H7 (cell line): ENCODE results near the gene IQGAP3. TPM values are rescaled to one million over a fixed set of nuclear protein-coding genes. Genes with fewer than 3 reads are reported as not detected.
"Not testable (repeated sequence)": the region's sequence is repeated elsewhere in the genome, so short reads cannot be mapped to it uniquely, and the experiment has no call there.

Experiments used
- DNase-seq: peaks from one replicate; pipeline ENCODE4 v3.0.0; 2012
- H3K27me3 ChIP-seq: 2 replicates; pipeline ENCODE4 v1.6.0; 2011; ENCODE audit warnings: mild to moderate bottlenecking, low read length; ENCODE audit not compliant: control insufficient read depth, insufficient read depth
- H3K36me3 ChIP-seq: replicated peaks from 2 replicates; pipeline ENCODE4 v1.5.1; 2011; ENCODE audit warnings: low read length; ENCODE audit not compliant: control insufficient read depth, insufficient read depth
- H3K4me3 ChIP-seq: 2 replicates; pipeline ENCODE4 v1.5.1; 2011; ENCODE audit warnings: low read depth, mild to moderate bottlenecking, control low read depth, low read length, moderate library complexity; ENCODE audit not compliant: insufficient read depth
- total RNA-seq: library from RNA; depleted of rRNA; stranded (reverse); fragments of >200 nt; shearing (Covaris generic); gene quantifications from 2 replicates; pipeline ENCODE4 v1.2.3, GENCODE V29; 2014

Gene IQGAP3
- total RNA-seq, 1 experiment from 2014 or later, result 36.8 TPM

DNA sequence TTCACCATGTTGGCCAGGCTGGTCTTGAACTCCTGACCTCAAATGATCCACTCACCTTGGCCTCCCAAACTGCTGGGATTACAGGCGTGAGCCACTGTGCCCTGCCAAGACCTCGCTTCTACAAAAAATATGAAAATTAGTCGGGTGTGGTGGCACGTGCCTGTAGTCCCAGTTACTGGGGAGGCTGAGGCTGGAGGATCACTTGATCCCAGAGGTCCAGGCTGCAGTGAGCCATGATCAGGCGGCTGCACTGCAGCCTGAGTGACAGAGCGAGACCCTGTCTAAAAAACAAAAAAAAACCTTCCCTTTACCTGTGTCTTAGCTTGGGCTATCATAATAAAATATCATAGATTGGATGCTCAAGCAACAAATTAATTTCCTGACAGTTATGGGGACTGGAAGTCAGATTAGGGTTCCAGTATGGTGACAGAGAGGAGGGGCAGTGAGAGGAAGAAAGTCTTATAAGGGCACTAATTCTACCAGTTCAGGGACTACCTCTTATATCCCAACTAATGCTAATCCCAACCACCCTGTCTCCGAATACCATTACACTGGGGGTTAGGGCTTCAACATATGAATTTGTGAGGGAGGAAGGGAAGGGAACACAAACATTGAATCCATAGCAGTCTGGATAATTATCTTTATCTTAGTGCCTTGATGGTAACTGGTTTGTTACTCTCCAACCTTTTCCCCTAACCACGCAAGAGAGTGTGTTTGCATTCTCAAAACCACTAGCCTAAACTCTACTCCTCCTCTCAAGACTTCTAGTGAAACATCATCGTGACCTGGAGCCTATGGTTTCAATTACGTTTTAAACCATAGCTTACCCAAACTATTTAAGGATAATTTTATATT, 18.2 kb upstream of the IQGAP3 start:
- Histone ChIP-seq H3K4me3 (peak overlapping the region; percentile 96; the same call in 1 of the 2 replicates), H3K27me3 (no peaks in the 10 kb centered on the region; the same call in 1 of the 2 replicates), H3K36me3 (peaks cover 21% of the 10 kb centered on the region)
- no peak for DNase-seq

DNA sequence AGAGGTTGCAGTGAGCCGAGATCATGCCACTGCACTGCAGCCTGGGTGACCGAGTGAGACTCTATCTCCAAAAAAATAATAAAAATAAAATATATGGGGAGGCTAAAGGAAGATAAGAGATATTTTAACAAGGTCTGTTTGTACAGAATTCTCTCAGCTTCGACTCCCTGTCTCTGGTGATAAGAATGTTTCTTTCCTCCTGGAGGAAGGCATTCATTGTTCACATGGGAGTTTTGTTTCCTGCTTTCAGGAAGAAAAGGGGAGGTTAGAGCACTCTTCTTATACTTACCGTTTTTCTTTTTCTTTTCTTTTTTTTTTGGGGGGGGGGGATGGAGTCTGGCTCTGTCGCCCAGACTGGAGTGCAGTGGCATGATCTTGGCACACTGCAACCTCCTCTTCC, 17.2 kb upstream of the IQGAP3 start:
- no peak for DNase-seq
- no peaks in the 10 kb centered on the region; the same call in 1 of the 2 replicates for H3K27me3 ChIP-seq
- H3K36me3 ChIP-seq, result peaks cover 12% of the 10 kb centered on the region
- no peak overlapping the region for H3K4me3 ChIP-seq

DNA sequence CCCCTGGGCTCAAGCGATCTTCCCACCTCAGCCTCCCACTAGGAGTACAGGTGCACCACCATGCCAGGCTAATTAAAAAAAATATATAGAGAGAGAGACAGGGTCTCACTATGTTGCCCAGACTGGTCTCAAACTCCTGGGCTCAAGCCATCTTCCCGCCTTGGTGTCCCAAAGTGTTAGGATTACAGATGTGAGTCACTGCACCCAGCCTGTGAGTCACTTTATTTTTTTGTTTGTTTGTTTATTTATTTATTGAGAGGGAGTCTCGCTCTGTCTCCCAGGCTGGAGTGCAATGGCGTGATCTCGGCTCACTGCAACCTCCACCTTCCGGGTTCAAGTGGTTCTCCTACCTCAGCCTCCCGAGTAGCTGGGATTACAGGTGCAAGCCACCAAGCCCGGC, 15.6 kb upstream of the IQGAP3 start:
- not testable (repeated sequence) for H3K4me3 ChIP-seq, H3K27me3 ChIP-seq, DNase-seq, H3K36me3 ChIP-seq

DNA sequence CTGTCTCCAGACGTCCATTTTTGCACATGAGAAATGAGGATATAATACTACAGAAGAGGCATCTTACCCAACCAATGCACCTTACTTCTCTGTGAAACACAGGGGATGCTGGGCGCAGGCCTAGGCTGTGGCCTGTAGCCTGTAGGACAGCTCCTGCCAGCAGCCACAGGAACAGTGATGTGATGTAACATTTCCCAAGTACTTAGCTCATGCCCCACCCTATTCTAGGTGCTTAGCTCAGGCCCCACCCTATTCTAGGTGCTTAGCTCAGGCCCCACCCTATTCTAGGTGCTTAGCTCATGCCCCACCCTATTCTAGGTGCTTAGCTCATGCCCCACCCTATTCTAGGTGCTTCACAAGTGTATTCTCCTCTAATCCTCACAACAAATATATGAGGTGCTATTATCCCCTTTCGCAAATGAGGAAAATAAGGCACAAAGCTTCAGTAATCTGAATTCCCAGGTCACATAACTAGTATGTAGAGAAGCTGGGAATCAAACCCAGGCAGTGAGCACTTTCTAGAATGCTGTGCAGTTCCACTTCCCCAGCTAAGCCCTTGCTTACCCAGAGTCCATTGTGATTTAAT, 14.6 kb upstream of the IQGAP3 start:
- DNase-seq, result no peak
- no peak overlapping the region for H3K4me3 ChIP-seq
- no peaks in the 10 kb centered on the region for H3K36me3 ChIP-seq
- no peaks in the 10 kb centered on the region; the same call in 1 of the 2 replicates for H3K27me3 ChIP-seq

DNA sequence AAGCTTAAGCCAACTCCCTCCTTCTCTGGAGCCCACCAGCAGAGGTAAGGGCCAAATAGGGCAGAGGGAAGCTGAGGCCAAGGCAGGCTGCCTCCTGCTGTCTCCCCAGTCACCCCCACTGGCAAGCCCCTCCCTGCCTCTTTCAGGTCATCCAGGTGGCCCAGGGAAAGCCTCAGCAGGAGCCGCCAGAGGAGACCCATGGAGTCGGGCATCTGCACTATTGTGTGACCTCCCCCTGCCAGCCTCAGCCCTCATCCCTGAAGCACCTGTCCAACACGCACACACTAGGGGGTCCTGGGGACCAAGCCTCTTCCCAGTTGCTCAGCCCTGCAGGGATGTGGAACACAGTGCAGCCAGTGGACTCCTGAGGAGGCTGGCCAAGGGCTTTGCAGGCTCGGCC, 14.0 kb upstream of the IQGAP3 start:
- Histone ChIP-seq H3K27me3 (no peaks in the 10 kb centered on the region; the same call in 1 of the 2 replicates), H3K4me3 (no peak overlapping the region), H3K36me3 (no peaks in the 10 kb centered on the region)
- no peak for DNase-seq

DNA sequence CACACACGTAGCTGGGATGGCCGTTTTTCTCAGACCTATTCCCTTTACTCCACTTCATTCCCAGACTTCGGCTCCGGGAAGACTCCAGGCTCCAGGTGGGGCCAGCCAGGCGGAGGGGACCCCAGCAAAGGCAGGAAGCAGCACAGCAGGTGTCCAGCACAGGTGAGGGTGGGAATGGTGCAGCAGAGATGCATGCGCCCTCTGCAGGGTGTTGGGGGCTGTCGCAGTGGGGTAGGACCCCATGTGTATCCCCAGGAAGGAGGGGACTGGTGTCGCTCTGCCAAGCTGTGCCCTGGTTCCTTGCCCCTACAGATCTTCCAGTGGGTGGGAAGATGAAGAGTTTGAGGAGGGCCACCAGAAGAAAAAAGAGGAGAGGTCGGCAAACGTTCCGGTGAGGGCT, 12.4 kb upstream of the IQGAP3 start:
- H3K4me3 ChIP-seq, result peak overlapping the region; percentile 3; the same call in 1 of the 2 replicates
- DNase-seq, result peak; percentile 88

DNA sequence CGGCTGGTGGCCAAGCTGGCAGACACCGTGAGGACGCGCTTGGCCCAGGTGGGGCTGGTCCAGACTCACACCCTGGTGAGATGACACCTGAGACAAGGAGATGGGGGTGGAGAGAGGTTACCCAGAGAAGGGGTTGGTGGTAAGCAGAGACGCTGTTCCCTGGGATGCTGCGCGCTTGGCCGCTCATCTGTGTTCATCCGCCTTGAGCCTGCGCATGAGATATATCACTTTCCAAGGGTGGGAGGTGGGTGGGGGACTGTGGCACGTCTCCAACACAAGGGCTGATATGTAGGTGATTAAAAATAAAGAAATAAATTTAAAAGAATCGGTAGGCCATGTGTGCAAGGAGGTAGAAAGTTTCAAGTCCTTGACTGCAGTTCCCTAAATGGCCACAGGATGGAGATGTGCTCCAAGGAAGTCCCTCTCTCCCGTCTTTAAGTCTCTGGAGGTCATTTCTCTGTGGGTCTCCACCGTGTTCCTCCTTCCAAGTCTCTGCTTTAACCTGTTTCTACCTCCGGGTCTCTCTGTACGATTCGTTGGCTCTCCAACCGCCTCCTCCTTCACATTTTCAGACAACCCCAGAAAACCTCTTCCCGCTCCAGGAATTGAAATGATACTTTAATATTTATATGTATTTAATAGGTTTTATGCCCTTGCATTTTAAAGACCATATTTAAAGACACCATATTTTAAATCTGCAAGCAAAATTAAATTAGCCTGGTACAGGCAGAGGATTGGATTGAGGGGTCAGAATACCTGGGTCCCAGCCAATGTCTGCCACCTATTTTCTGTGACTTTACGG, 11.7 kb upstream of the IQGAP3 start:
- H3K27me3 ChIP-seq, result no peaks in the 10 kb centered on the region; the same call in 1 of the 2 replicates
- H3K4me3 ChIP-seq, result no peak overlapping the region
- peak; percentile 91 for DNase-seq
- H3K36me3 ChIP-seq, result no peaks in the 10 kb centered on the region

More for the DNA sequence above, 12.4 kb upstream of the IQGAP3 start:
- H3K27me3 ChIP-seq, result no peaks in the 10 kb centered on the region; the same call in 1 of the 2 replicates
- no peaks in the 10 kb centered on the region for H3K36me3 ChIP-seq

DNA sequence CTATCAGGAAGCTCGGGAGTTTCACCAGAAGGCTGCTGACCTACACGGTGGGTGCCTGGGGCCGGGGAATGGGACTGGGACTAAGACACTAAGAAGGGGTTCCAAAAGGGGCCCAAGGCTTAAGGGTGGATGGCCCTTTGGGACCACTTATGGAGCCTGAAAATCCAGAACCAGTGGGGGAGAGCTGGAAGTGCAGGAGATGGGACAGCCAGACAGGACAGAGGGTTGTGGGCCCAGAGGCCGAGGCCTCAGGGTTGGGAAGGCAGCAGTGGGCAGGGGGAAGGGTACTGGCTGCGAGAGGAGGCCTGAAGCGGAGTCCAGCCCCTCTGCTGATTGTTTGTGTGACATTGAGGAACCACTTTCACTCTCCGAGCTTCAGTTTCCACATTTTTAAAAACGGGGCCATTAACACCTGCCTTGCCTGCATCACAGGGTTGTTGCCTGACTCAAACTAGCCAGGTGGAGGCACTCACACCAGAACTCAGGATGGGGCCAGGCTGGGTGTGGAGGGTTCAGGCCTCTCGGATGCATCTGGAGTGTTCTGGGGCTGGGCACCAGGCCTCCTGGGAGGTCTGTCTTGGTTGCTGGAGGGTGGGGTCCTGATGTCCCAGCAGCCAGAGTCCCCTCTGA, 10.1 kb upstream of the IQGAP3 start:
- Histone ChIP-seq H3K36me3 (no peaks in the 10 kb centered on the region), H3K27me3 (no peaks in the 10 kb centered on the region; the same call in 1 of the 2 replicates), H3K4me3 (no peak overlapping the region)
- no peak for DNase-seq

DNA sequence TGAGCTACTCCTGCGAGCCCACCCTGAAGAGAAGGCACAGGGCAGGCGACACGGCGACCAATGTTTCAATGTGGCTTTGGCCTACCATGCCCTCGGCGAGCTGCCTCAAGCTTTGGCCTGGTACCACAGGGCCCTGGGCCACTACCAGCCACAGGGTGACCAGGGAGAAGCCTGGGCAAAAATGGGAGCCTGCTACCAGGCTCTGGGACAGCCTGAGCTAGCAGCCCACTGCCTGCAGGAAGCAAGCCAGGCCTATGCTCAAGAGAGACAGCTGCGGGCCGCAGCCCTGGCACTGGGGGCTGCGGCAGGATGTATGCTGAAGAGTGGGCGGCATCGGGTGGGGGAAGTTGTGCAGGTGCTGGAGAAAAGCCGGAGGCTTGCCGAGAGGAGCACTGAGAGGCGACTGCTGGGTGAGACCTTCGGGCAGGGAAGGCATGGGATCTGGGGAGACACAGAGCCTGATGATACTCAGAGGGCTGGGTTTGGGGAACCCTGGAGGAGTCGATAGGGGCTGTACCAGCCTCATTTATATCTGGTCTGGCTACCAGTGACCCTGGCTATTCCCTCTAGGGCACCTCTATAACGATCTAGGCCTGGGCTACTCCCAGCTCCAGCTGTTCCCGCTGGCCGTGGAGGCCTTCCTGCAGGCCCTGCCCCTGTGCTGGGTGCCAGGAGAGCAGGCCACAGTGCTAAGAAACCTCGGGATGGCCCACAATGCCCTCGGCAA, 9.5 kb upstream of the IQGAP3 start:
- DNase-seq, result no peak
- Histone ChIP-seq H3K27me3 (no peaks in the 10 kb centered on the region; the same call in 1 of the 2 replicates), H3K36me3 (no peaks in the 10 kb centered on the region), H3K4me3 (no peak overlapping the region)

DNA sequence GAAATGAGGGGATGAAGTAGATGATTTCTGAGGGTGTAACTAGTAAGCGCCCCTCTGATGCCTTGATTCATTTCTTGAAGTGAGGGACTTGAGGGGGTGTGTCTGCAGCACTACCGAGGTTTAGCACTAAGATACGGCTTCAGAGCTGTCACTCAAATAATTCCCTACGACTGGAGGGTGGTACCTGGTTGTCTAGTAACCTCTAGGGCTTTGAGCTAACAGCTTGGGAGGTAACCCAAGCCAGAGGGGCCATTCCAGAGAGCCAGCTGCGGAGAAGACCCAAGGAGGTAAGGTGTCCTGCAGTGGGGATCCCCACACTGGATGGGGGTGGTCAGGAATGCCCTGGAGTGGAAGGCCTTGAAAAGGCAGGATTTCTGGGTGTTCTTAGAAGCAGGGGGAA, 7.1 kb upstream of the IQGAP3 start, which contains the start of gene TTC24:
TSS of gene TTC24 (plus strand) at position 252 of the 400 bp plus-strand sequence. CDS start 1,642 bp downstream, outside the sequence.
- Histone ChIP-seq H3K27me3 (no peaks in the 10 kb centered on the region; the same call in 1 of the 2 replicates), H3K4me3 (no peak within 1 kb of the TSS), H3K36me3 (no peaks in the 10 kb centered on the region)
- DNase-seq, result no peak

DNA sequence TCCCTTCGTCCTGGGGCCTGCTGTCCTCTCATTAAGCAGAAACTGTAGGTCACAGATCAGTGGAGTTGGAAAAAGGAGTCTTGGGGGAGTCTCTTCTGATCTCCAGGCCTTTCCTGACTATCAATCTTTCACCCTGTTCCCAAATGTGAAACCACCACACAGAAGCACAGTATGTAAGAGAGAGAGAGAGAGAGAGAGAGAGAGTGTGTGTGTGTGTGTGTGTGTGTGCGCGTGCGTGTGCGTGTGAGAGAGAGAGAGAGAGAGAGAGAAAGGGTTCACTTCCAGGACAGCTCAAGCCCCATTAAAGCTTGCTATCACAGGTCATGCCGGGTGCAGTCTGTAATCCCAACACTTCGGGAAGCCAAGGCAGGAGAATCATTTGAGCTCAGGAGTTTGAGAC, 5.7 kb upstream of the IQGAP3 start:
- no peaks in the 10 kb centered on the region; the same call in 1 of the 2 replicates for H3K27me3 ChIP-seq
- H3K36me3 ChIP-seq, result no peaks in the 10 kb centered on the region
- no peak for DNase-seq
- H3K4me3 ChIP-seq, result no peak overlapping the region

DNA sequence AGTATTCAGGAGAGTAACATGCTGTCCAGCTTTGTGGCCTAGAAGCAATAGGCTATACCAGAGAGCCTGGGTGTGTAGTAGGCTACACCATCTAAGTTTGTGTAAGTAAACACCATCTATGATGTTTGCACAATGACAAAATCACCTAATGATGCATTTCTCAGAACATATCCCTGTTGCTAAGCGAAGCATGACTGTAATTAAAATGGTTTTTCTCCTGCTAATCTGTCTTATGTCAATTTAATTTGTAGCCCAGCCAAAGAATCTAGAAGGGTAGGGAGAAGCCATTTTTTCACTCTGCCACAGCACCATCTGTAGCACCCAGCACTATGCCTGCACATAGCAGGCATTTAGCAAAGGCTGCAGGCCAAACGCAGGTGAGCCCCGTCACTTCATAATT, 5.2 kb upstream of the IQGAP3 start:
- Histone ChIP-seq H3K36me3 (no peaks in the 10 kb centered on the region), H3K27me3 (no peaks in the 10 kb centered on the region; the same call in 1 of the 2 replicates), H3K4me3 (no peak overlapping the region)
- no peak for DNase-seq

DNA sequence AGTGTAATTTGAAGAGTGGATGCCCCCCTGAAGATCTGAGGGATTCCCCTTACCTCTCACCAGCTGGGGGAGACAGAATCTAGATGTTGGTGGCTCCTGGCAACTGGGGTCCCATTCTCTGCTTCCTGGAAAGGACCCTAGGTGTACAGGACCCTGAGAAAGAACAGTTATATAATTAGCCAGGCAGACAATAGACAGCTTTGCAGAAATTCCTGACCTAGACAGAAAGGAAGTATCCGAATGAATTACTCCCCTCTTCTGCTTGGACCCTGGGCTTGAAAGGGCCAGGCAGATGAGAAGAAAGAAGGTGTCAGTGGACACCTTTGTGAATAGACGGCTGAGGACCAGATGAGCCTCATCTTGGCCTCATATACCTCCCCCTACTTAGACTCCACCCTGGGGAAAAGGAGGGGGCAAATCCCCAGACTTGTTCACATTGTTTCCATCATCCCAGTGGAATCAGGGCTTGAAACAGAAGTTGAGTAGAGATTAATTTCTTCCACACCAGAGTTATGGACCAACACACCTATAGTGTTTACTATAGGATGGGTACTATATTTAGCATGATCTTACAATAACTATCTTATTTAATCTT, 1.8 kb upstream of the IQGAP3 start:
- no peak for DNase-seq
- Histone ChIP-seq H3K36me3 (no peaks in the 10 kb centered on the region; the same call in 1 of the 2 replicates), H3K4me3 (no peak overlapping the region), H3K27me3 (no peaks in the 10 kb centered on the region; the same call in 1 of the 2 replicates)
